DMS114 treated with DMSO at 0.1 percent for 48 hours (cell line): ENCODE data around the gene TIPARP.
"Not testable (repeated sequence)": the region's sequence is repeated elsewhere in the genome, so short reads cannot be mapped to it uniquely, and the experiment has no call there.

Experiments
- DNase-seq: peaks from one replicate; lab custom pipeline; 2025; ENCODE audit not compliant: unreplicated experiment; lab: John Stamatoyannopoulos, UW

Gene TIPARP

GRCh38 chr3:156707588-156707987, 33.2 kb downstream of the TIPARP start:
- no peak for DNase-seq

GRCh38 chr3:156710429-156710828, 36.0 kb downstream of the TIPARP start:
- no peak for DNase-seq

GRCh38 chr3:156711113-156711512, 36.7 kb downstream of the TIPARP start:
- DNase-seq, result no peak

GRCh38 chr3:156711944-156712343, 37.6 kb downstream of the TIPARP start:
- not testable (repeated sequence) for DNase-seq

GRCh38 chr3:156716105-156716862, 41.9 kb downstream of the TIPARP start:
- no peak for DNase-seq

- no peak for DNase-seq
These were observed 44.4 kb downstream of the TIPARP start for GRCh38 chr3:156718622-156719306.

- no peak for DNase-seq
These were observed 46.4 kb downstream of the TIPARP start for GRCh38 chr3:156720826-156721225.

- no peak for DNase-seq
These were observed 47.6 kb downstream of the TIPARP start for GRCh38 chr3:156721687-156722618.

GRCh38 chr3:156723182-156723619, 48.8 kb downstream of the TIPARP start:
- no peak for DNase-seq

- no peak for DNase-seq
These were observed 51.3 kb downstream of the TIPARP start for GRCh38 chr3:156725682-156726081.

GRCh38 chr3:156726456-156726855, 52.1 kb downstream of the TIPARP start:
- DNase-seq, result no peak

- no peak for DNase-seq
These were observed 53.3 kb downstream of the TIPARP start for GRCh38 chr3:156727519-156728205.

- DNase-seq, result no peak
These were observed 54.0 kb downstream of the TIPARP start for GRCh38 chr3:156728267-156728985.

GRCh38 chr3:156729460-156730179, 55.2 kb downstream of the TIPARP start:
- no peak for DNase-seq

- no peak for DNase-seq
These were observed 57.4 kb downstream of the TIPARP start for GRCh38 chr3:156731813-156732212.

GRCh38 chr3:156732261-156732660, 57.9 kb downstream of the TIPARP start:
- DNase-seq, result no peak

GRCh38 chr3:156732715-156733421, 58.5 kb downstream of the TIPARP start:
- no peak for DNase-seq

- not testable (repeated sequence) for DNase-seq
These were observed 60.3 kb downstream of the TIPARP start for GRCh38 chr3:156734661-156735060.

- no peak for DNase-seq
These were observed 61.1 kb downstream of the TIPARP start for GRCh38 chr3:156735471-156735870.
